ENCODE data around the gene IPO5. TPM values are rescaled to one million over a fixed set of nuclear protein-coding genes. Genes with fewer than 3 reads are reported as not detected.
"Not testable (repeated sequence)": the region's sequence is repeated elsewhere in the genome, so short reads cannot be mapped to it uniquely, and the experiment has no call there.

The IPO5 gene
- total and polyA plus RNA-seq, 2 donors from 2014 or later: 32.2 to 92.0 TPM

- Histone ChIP-seq H3K36me3 (ENCODE audit: control insufficient read depth in 2 of 3, insufficient read depth in 3 of 3, low read length in 3 of 3) (no peaks in the 10 kb centered on the region), H3K27me3 (ENCODE audit: control insufficient read depth, insufficient read depth, low read length) (no peaks in the 10 kb centered on the region), H3K9me3 (ENCODE audit: control insufficient read depth in 2 of 3, insufficient read depth in 1 of 3, low read length in 3 of 3) (no peaks in the 10 kb centered on the region), H3K27ac (ENCODE audit: low read depth in 2 of 2, low read length in 2 of 2) (peak overlapping the region in 1 of 2 donors; percentile 58), H3K4me3 (ENCODE audit: low read length in 3 of 3) (no peak overlapping the region), H3K9ac (ENCODE audit: low read length in 3 of 3) (no peak overlapping the region), H3K4me1 (ENCODE audit: control insufficient read depth in 2 of 3, insufficient read depth in 2 of 3, low read depth in 1 of 3, low read length in 3 of 3) (no peaks in the 10 kb centered on the region)
- TF ChIP-seq CTCF (IDR thresholded peaks at IDR 0.05; ENCODE audit: borderline replicate concordance, extremely low read depth, insufficient read depth): no peak
- DNase-seq (no peak), FAIRE-seq (no peak)
- intact Hi-C loops (cut with DNase I): no loop called here
Observed at GRCh38 chr13:98044301-98044700, 90.8 kb downstream of the IPO5 start.

GRCh38 chr13:98047785-98048184, 94.3 kb downstream of the IPO5 start:
- Histone ChIP-seq H3K4me3 (ENCODE audit: low read length in 3 of 3) (peak overlapping the region in 2 of 3 donors; percentile 0 to 53), H3K27ac (ENCODE audit: low read depth in 2 of 2, low read length in 2 of 2) (peak overlapping the region in 1 of 2 donors; percentile 32)
- H3K9ac ChIP-seq (ENCODE audit: low read length in 3 of 3); H3K36me3 ChIP-seq (ENCODE audit: control insufficient read depth in 2 of 3, insufficient read depth in 3 of 3, low read length in 3 of 3); FAIRE-seq; intact Hi-C loops (cut with DNase I); DNase-seq; H3K4me1 ChIP-seq (ENCODE audit: control insufficient read depth in 2 of 3, insufficient read depth in 2 of 3, low read depth in 1 of 3, low read length in 3 of 3); H3K27me3 ChIP-seq (ENCODE audit: control insufficient read depth, insufficient read depth, low read length); H3K9me3 ChIP-seq (ENCODE audit: control insufficient read depth in 2 of 3, insufficient read depth in 1 of 3, low read length in 3 of 3): not testable (repeated sequence)

DNA sequence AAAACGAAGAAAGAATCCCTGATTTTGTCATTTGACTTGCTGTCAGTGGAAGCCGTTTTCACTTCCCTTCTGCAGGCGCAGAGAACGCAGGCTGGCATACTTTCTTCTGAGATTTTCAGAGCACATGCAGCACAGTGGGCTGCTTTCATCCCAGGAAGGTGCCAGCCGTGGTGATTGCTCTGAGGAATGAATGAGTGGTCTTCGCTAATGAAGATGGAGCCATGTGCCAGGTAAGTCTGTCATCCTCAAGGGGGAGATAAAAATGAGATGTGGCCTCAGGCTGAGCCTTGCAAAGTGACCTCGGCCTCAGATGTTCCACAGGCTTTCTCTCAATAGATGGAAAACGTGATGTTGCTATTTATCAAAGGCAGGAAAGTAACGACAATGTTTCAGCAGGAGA, 94.8 kb downstream of the IPO5 start:
- no peak for DNase-seq
- no peaks in the 10 kb centered on the region for H3K9me3 ChIP-seq (ENCODE audit: control insufficient read depth in 2 of 3, insufficient read depth in 1 of 3, low read length in 3 of 3)
- no peaks in the 10 kb centered on the region for H3K27me3 ChIP-seq (ENCODE audit: control insufficient read depth, insufficient read depth, low read length)
- H3K27ac ChIP-seq (ENCODE audit: low read depth in 2 of 2, low read length in 2 of 2): peak overlapping the region in 1 of 2 donors; percentile 32
- FAIRE-seq: no peak
- no peak overlapping the region for H3K9ac ChIP-seq (ENCODE audit: low read length in 3 of 3)
- no peaks in the 10 kb centered on the region for H3K36me3 ChIP-seq (ENCODE audit: control insufficient read depth in 2 of 3, insufficient read depth in 3 of 3, low read length in 3 of 3)
- no peak for TF ChIP-seq CTCF (IDR thresholded peaks at IDR 0.05; ENCODE audit: borderline replicate concordance, extremely low read depth, insufficient read depth)
- H3K4me3 ChIP-seq (ENCODE audit: low read length in 3 of 3): peak overlapping the region in 2 of 3 donors; percentile 0 to 53
- intact Hi-C loops (cut with DNase I): no loop called here
- H3K4me1 ChIP-seq (ENCODE audit: control insufficient read depth in 2 of 3, insufficient read depth in 2 of 3, low read depth in 1 of 3, low read length in 3 of 3): no peaks in the 10 kb centered on the region

GRCh38 chr13:98050041-98050466, 96.6 kb downstream of the IPO5 start:
- intact Hi-C loops (cut with DNase I): no loop called here
- Histone ChIP-seq H3K4me1 (ENCODE audit: control insufficient read depth in 2 of 3, insufficient read depth in 2 of 3, low read depth in 1 of 3, low read length in 3 of 3) (no peaks in the 10 kb centered on the region), H3K36me3 (ENCODE audit: control insufficient read depth in 2 of 3, insufficient read depth in 3 of 3, low read length in 3 of 3) (no peaks in the 10 kb centered on the region), H3K27ac (ENCODE audit: low read depth in 2 of 2, low read length in 2 of 2) (no peak overlapping the region), H3K27me3 (ENCODE audit: control insufficient read depth, insufficient read depth, low read length) (no peaks in the 10 kb centered on the region), H3K9ac (ENCODE audit: low read length in 3 of 3) (no peak overlapping the region), H3K4me3 (ENCODE audit: low read length in 3 of 3) (no peak overlapping the region), H3K9me3 (ENCODE audit: control insufficient read depth in 2 of 3, insufficient read depth in 1 of 3, low read length in 3 of 3) (no peaks in the 10 kb centered on the region)
- DNase-seq (peak in 4 of 5 donors; percentile 65 to 78 (median 69)), FAIRE-seq (no peak)
- TF ChIP-seq CTCF (IDR thresholded peaks at IDR 0.05; ENCODE audit: borderline replicate concordance, extremely low read depth, insufficient read depth): no peak
